ENCODE results near the gene MAST4.

The MAST4 gene

DNA sequence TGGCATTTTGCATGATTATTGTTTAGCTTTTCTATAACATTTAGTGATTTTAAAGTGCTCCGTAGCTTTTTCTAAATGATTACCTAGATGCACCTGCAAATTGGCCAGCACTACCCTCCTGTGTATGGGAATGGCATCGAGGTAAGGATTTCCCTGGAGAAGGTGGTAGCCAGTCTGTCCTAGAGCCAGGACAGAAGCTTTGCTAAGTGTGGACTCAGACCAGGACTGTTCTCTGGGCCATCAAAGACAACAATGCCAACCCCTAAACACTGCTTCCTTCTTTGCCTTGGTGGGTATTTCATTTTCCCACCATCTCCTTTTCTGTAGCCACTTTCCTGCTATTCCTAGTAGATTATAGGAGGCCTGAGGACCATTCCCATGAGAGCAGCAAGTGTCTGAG is 547.4 kb downstream of the MAST4 start:
- Histone ChIP-seq H3K4me1 (ENCODE audit: control insufficient read depth, insufficient read depth, low read depth, low read length) (no peaks in the 10 kb centered on the region), H2AFZ (ENCODE audit: low read depth, low read length) (no peak overlapping the region), H2BK120ac (ENCODE audit: low read depth, low read length) (no peak overlapping the region), H3K14ac (ENCODE audit: low read length in 2 of 2) (no peak overlapping the region), H3K4ac (ENCODE audit: low read depth in 1 of 2, low read length in 2 of 2) (no peak overlapping the region), H3K18ac (ENCODE audit: low read depth in 1 of 2, low read length in 2 of 2) (no peak overlapping the region), H3K23ac (ENCODE audit: low read length in 2 of 2) (no peak overlapping the region), H3K27ac (ENCODE audit: low read length, poor library complexity, severe bottlenecking) (no peak overlapping the region), H2BK15ac (ENCODE audit: low read depth, poor library complexity, severe bottlenecking) (no peak overlapping the region), H3K9ac (ENCODE audit: low read length) (no peak overlapping the region), H3K79me1 (replicated peaks; ENCODE audit: low read length, poor library complexity, severe bottlenecking) (peaks cover 5% of the 10 kb centered on the region), H3K27me3 (ENCODE audit: control insufficient read depth in 1 of 2, insufficient read depth in 1 of 2, low read length in 2 of 2) (no peaks in the 10 kb centered on the region), H3K4me2 (ENCODE audit: low read length, poor library complexity, severe bottlenecking) (no peak overlapping the region), H3K36me3 (ENCODE audit: control insufficient read depth in 1 of 2, insufficient read depth in 2 of 2, low read depth in 1 of 2, low read length in 2 of 2) (peaks cover 17 to 85% of the 10 kb centered on the region in 2 experiments), H4K91ac (ENCODE audit: low read length) (no peak overlapping the region), H2BK12ac (ENCODE audit: low read length in 2 of 2) (no peak overlapping the region), H4K8ac (ENCODE audit: low read length) (no peak overlapping the region), H2BK5ac (ENCODE audit: low read depth, low read length, poor library complexity, severe bottlenecking) (no peak overlapping the region), H2AK5ac (ENCODE audit: low read length, severe bottlenecking) (no peak overlapping the region), H3K9me3 (ENCODE audit: control insufficient read depth, low read length) (no peaks in the 10 kb centered on the region), H3K4me3 (ENCODE audit: insufficient read depth in 1 of 2, low read depth in 1 of 2, low read length in 2 of 2) (no peak overlapping the region)
- WGBS = 100% methylated on average over 2 of the region's 2 CpGs
- no peak for DNase-seq

GRCh38 chr5:67144183-67144639 is 548.0 kb downstream of the MAST4 start:
- Histone ChIP-seq H3K9me3 (ENCODE audit: control insufficient read depth, low read length) (no peaks in the 10 kb centered on the region), H3K36me3 (ENCODE audit: control insufficient read depth in 1 of 2, insufficient read depth in 2 of 2, low read depth in 1 of 2, low read length in 2 of 2) (peaks cover 17 to 78% of the 10 kb centered on the region in 2 experiments), H2BK15ac (ENCODE audit: low read depth, poor library complexity, severe bottlenecking) (no peak overlapping the region), H2BK5ac (ENCODE audit: low read depth, low read length, poor library complexity, severe bottlenecking) (no peak overlapping the region), H3K23ac (ENCODE audit: low read length in 2 of 2) (no peak overlapping the region), H3K14ac (ENCODE audit: low read length in 2 of 2) (no peak overlapping the region), H4K8ac (ENCODE audit: low read length) (no peak overlapping the region), H2AK5ac (ENCODE audit: low read length, severe bottlenecking) (no peak overlapping the region), H2BK12ac (ENCODE audit: low read length in 2 of 2) (no peak overlapping the region), H3K4me1 (ENCODE audit: control insufficient read depth, insufficient read depth, low read depth, low read length) (no peaks in the 10 kb centered on the region), H3K18ac (ENCODE audit: low read depth in 1 of 2, low read length in 2 of 2) (no peak overlapping the region), H3K27ac (ENCODE audit: low read length, poor library complexity, severe bottlenecking) (no peak overlapping the region), H3K9ac (ENCODE audit: low read length) (no peak overlapping the region), H3K4ac (ENCODE audit: low read depth in 1 of 2, low read length in 2 of 2) (no peak overlapping the region), H4K91ac (ENCODE audit: low read length) (no peak overlapping the region), H3K4me2 (ENCODE audit: low read length, poor library complexity, severe bottlenecking) (no peak overlapping the region), H2AFZ (ENCODE audit: low read depth, low read length) (no peak overlapping the region), H3K4me3 (ENCODE audit: insufficient read depth in 1 of 2, low read depth in 1 of 2, low read length in 2 of 2) (no peak overlapping the region), H2BK120ac (ENCODE audit: low read depth, low read length) (no peak overlapping the region), H3K79me1 (replicated peaks; ENCODE audit: low read length, poor library complexity, severe bottlenecking) (peaks cover 5% of the 10 kb centered on the region), H3K27me3 (ENCODE audit: control insufficient read depth in 1 of 2, insufficient read depth in 1 of 2, low read length in 2 of 2) (no peaks in the 10 kb centered on the region)
- 93% methylated on average over 2 of the region's 2 CpGs for WGBS
- DNase-seq = no peak

GRCh38 chr5:67146574-67146973 is 550.4 kb downstream of the MAST4 start:
- Histone ChIP-seq H3K4me2 (ENCODE audit: low read length, poor library complexity, severe bottlenecking) (no peak overlapping the region), H3K36me3 (ENCODE audit: control insufficient read depth in 1 of 2, insufficient read depth in 2 of 2, low read depth in 1 of 2, low read length in 2 of 2) (peaks cover 18 to 73% of the 10 kb centered on the region in 2 experiments), H3K4me3 (ENCODE audit: insufficient read depth in 1 of 2, low read depth in 1 of 2, low read length in 2 of 2) (no peak overlapping the region), H3K27ac (ENCODE audit: low read length, poor library complexity, severe bottlenecking) (no peak overlapping the region), H2BK120ac (ENCODE audit: low read depth, low read length) (no peak overlapping the region), H2BK5ac (ENCODE audit: low read depth, low read length, poor library complexity, severe bottlenecking) (no peak overlapping the region), H2BK15ac (ENCODE audit: low read depth, poor library complexity, severe bottlenecking) (no peak overlapping the region), H3K18ac (ENCODE audit: low read depth in 1 of 2, low read length in 2 of 2) (no peak overlapping the region), H2BK12ac (ENCODE audit: low read length in 2 of 2) (no peak overlapping the region), H3K9ac (ENCODE audit: low read length) (no peak overlapping the region), H4K91ac (ENCODE audit: low read length) (no peak overlapping the region), H3K27me3 (ENCODE audit: control insufficient read depth in 1 of 2, insufficient read depth in 1 of 2, low read length in 2 of 2) (no peaks in the 10 kb centered on the region), H3K79me1 (replicated peaks; ENCODE audit: low read length, poor library complexity, severe bottlenecking) (peaks cover 1% of the 10 kb centered on the region), H3K4ac (ENCODE audit: low read depth in 1 of 2, low read length in 2 of 2) (no peak overlapping the region), H3K4me1 (ENCODE audit: control insufficient read depth, insufficient read depth, low read depth, low read length) (no peaks in the 10 kb centered on the region), H3K23ac (ENCODE audit: low read length in 2 of 2) (no peak overlapping the region), H2AFZ (ENCODE audit: low read depth, low read length) (no peak overlapping the region), H2AK5ac (ENCODE audit: low read length, severe bottlenecking) (no peak overlapping the region), H3K9me3 (ENCODE audit: control insufficient read depth, low read length) (no peaks in the 10 kb centered on the region), H3K14ac (ENCODE audit: low read length in 2 of 2) (no peak overlapping the region), H4K8ac (ENCODE audit: low read length) (no peak overlapping the region)
- no CpG with 5 or more reads among the region's 1 CpG for WGBS
- DNase-seq = peak; percentile 3

DNA sequence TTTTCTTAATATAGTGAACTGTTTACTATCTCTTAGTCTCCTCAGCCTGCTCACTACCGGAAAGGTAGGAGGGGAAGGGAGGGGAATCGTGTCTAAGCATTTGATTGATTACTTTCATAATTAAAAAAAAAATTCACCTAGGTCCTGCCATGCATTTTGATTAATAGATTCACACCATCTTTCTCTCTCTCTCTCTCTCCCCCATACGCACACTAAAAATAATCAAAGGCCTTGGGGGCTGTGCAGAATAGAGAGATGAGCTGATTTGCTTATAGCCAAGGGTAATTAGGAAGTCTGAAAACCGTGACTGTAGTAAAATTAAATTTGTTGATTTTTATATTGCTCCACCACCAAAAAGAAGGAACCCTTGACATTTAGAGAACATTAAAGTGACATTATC is 550.8 kb downstream of the MAST4 start:
- Histone ChIP-seq H3K79me1 (replicated peaks; ENCODE audit: low read length, poor library complexity, severe bottlenecking) (peaks cover 1% of the 10 kb centered on the region), H2BK120ac (ENCODE audit: low read depth, low read length) (no peak overlapping the region), H4K91ac (ENCODE audit: low read length) (no peak overlapping the region), H2BK15ac (ENCODE audit: low read depth, poor library complexity, severe bottlenecking) (no peak overlapping the region), H3K4ac (ENCODE audit: low read depth in 1 of 2, low read length in 2 of 2) (no peak overlapping the region), H3K9ac (ENCODE audit: low read length) (no peak overlapping the region), H2AFZ (ENCODE audit: low read depth, low read length) (no peak overlapping the region), H3K4me1 (ENCODE audit: control insufficient read depth, insufficient read depth, low read depth, low read length) (no peaks in the 10 kb centered on the region), H2AK5ac (ENCODE audit: low read length, severe bottlenecking) (no peak overlapping the region), H3K9me3 (ENCODE audit: control insufficient read depth, low read length) (no peaks in the 10 kb centered on the region), H3K27me3 (ENCODE audit: control insufficient read depth in 1 of 2, insufficient read depth in 1 of 2, low read length in 2 of 2) (no peaks in the 10 kb centered on the region), H3K4me3 (ENCODE audit: insufficient read depth in 1 of 2, low read depth in 1 of 2, low read length in 2 of 2) (no peak overlapping the region), H3K36me3 (ENCODE audit: control insufficient read depth in 1 of 2, insufficient read depth in 2 of 2, low read depth in 1 of 2, low read length in 2 of 2) (peaks cover 18 to 69% of the 10 kb centered on the region in 2 experiments), H4K8ac (ENCODE audit: low read length) (no peak overlapping the region), H3K14ac (ENCODE audit: low read length in 2 of 2) (no peak overlapping the region), H2BK5ac (ENCODE audit: low read depth, low read length, poor library complexity, severe bottlenecking) (no peak overlapping the region), H2BK12ac (ENCODE audit: low read length in 2 of 2) (no peak overlapping the region), H3K23ac (ENCODE audit: low read length in 2 of 2) (no peak overlapping the region), H3K18ac (ENCODE audit: low read depth in 1 of 2, low read length in 2 of 2) (no peak overlapping the region), H3K4me2 (ENCODE audit: low read length, poor library complexity, severe bottlenecking) (no peak overlapping the region), H3K27ac (ENCODE audit: low read length, poor library complexity, severe bottlenecking) (no peak overlapping the region)
- WGBS = no CpG with 5 or more reads among the region's 4 CpGs
- no peak for DNase-seq
